SK-N-SH treated with all-trans-retinoic acid at 6 μM for 48 hours (cell line): ENCODE data around the gene ADD3.

ENCODE experiments used
- ATAC-seq: fragments of 200-7000 bp; cut with Tn5 transposase; 3 replicates; pipeline ENCODE4 v1.9.1; 2020; ENCODE audit warnings: mild to moderate bottlenecking, moderate library complexity
- CSDC2 ChIP-seq: fragments of 250-450 bp; sonication (Bioruptor Pico); IDR thresholded peaks from 2 replicates; pipeline ENCODE4 v1.5.0; 2020; ENCODE audit warnings: mild to moderate bottlenecking, moderate library complexity
- ESRRG ChIP-seq: fragments of 250-450 bp; sonication (Bioruptor Pico); IDR thresholded peaks from 2 replicates; pipeline ENCODE4 v1.6.1; 2021; ENCODE audit warnings: mild to moderate bottlenecking
- GLIS3 ChIP-seq: fragments of 250-450 bp; sonication (Bioruptor Pico); IDR thresholded peaks from 2 replicates; pipeline ENCODE4 v1.5.0; 2020; ENCODE audit warnings: mild to moderate bottlenecking, moderate library complexity
- ISL1 ChIP-seq: fragments of 250-450 bp; sonication (Bioruptor Pico); IDR thresholded peaks from 2 replicates; pipeline ENCODE4 v2.1.2; 2022; ENCODE audit warnings: mild to moderate bottlenecking, moderate library complexity
- PPARA ChIP-seq: fragments of 250-450 bp; sonication (Bioruptor Pico); IDR thresholded peaks from 2 replicates; pipeline ENCODE4 v1.5.0; 2020; ENCODE audit warnings: mild to moderate bottlenecking, borderline replicate concordance
- RARB ChIP-seq: fragments of 250-450 bp; sonication (Bioruptor Pico); IDR thresholded peaks from 2 replicates; pipeline ENCODE4 v1.8.0; 2021; ENCODE audit warnings: mild to moderate bottlenecking, moderate library complexity
- TCF4 ChIP-seq: fragments of 250-450 bp; sonication (Bioruptor Pico); IDR thresholded peaks from 2 replicates; pipeline ENCODE4 v1.8.0; 2021; ENCODE audit warnings: mild to moderate bottlenecking, moderate library complexity, borderline replicate concordance
- TOX ChIP-seq: fragments of 250-450 bp; sonication (Bioruptor Pico); IDR thresholded peaks from 2 replicates; pipeline ENCODE4 v1.8.0; 2021; ENCODE audit warnings: mild to moderate bottlenecking, moderate library complexity, borderline replicate concordance
- TSHZ2 ChIP-seq: fragments of 250-450 bp; sonication (Bioruptor Pico); IDR thresholded peaks from 2 replicates; pipeline ENCODE4 v1.5.0; 2020; ENCODE audit warnings: mild to moderate bottlenecking, moderate library complexity
- ZC3H10 ChIP-seq: fragments of 250-450 bp; sonication (Bioruptor Pico); IDR thresholded peaks from 2 replicates; pipeline ENCODE4 v1.5.1; 2021; ENCODE audit warnings: mild to moderate bottlenecking, moderate library complexity
- ZFP3 ChIP-seq: fragments of 250-450 bp; sonication (Bioruptor Pico); IDR thresholded peaks from 2 replicates; pipeline ENCODE4 v1.5.0; 2020; ENCODE audit warnings: mild to moderate bottlenecking, moderate library complexity
- ZFP30 ChIP-seq: fragments of 450-650 bp; formaldehyde crosslinking; IDR thresholded peaks from 2 replicates; pipeline ENCODE4 v1.5.0; 2022; ENCODE audit warnings: mild to moderate bottlenecking, moderate library complexity
- ZNF565 ChIP-seq: fragments of 450-650 bp; formaldehyde crosslinking; conservative IDR thresholded peaks from 2 replicates; pipeline ENCODE4 v1.5.0; 2020; ENCODE audit warnings: low read depth, mild to moderate bottlenecking, moderate library complexity
- ZNF70 ChIP-seq: fragments of 450-650 bp; formaldehyde crosslinking; IDR thresholded peaks from 2 replicates; pipeline ENCODE4 v1.5.0; 2020; ENCODE audit warnings: mild to moderate bottlenecking, moderate library complexity
- TF ChIP-seq, protein P1 (sequence below): fragments of 250-450 bp; sonication (Bioruptor Pico); IDR thresholded peaks from 2 replicates; pipeline ENCODE4 v1.8.0; 2020; ENCODE audit warnings: mild to moderate bottlenecking, moderate library complexity, borderline replicate concordance
- TF ChIP-seq, protein P2 (sequence below): fragments of 250-450 bp; sonication (Bioruptor Pico); IDR thresholded peaks from 2 replicates; pipeline ENCODE4 v1.5.1; 2021; ENCODE audit warnings: mild to moderate bottlenecking, moderate library complexity
- TF ChIP-seq, protein P3 (sequence below): fragments of 250-450 bp; sonication (Bioruptor Pico); IDR thresholded peaks from 2 replicates; pipeline ENCODE4 v1.8.0; 2021; ENCODE audit warnings: low read depth, mild to moderate bottlenecking, moderate library complexity, borderline replicate concordance

ADD3 gene

GRCh38 chr10:110052916-110053315 lies 45.1 kb downstream of the ADD3 start:
- no peak for ATAC-seq
- TF ChIP-seq ISL1 (CRISPR knock-in tag) (no peak), TOX (CRISPR knock-in tag) (no peak), RARB (CRISPR knock-in tag) (no peak), TCF4 (CRISPR knock-in tag) (no peak), PPARA (no peak), ZFP3 (CRISPR knock-in tag) (no peak), ZC3H10 (CRISPR knock-in tag) (no peak), CSDC2 (CRISPR knock-in tag) (no peak), ESRRG (CRISPR knock-in tag) (no peak), ZNF565 (CRISPR knock-in tag) (no peak)

DNA sequence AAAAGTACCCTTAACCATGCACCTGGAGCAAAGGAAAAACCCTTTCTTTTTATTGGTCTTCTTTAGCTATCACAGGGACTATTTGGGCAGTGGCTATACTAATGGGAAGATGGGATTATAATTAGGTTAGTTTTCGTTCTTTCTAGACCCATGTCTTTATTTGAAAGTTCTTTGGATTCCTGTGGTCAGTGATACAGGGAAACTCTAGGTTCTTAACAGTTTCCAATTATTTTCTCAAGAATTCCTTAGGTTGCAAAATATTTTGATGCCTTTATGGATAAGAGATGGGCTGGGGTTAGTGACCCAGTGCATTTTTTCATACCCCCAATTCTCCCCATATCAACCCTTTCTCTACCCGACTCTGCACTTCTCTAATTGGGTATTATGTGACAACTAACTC lies 49.0 kb downstream of the ADD3 start:
- ATAC-seq, result peak; percentile 91
- TF ChIP-seq ISL1 (CRISPR knock-in tag) (peak; percentile 90), GLIS3 (peak; percentile 67; the same call in 1 of the 2 replicates), TSHZ2 (no peak)
- TF ChIP-seq, protein P1, sequence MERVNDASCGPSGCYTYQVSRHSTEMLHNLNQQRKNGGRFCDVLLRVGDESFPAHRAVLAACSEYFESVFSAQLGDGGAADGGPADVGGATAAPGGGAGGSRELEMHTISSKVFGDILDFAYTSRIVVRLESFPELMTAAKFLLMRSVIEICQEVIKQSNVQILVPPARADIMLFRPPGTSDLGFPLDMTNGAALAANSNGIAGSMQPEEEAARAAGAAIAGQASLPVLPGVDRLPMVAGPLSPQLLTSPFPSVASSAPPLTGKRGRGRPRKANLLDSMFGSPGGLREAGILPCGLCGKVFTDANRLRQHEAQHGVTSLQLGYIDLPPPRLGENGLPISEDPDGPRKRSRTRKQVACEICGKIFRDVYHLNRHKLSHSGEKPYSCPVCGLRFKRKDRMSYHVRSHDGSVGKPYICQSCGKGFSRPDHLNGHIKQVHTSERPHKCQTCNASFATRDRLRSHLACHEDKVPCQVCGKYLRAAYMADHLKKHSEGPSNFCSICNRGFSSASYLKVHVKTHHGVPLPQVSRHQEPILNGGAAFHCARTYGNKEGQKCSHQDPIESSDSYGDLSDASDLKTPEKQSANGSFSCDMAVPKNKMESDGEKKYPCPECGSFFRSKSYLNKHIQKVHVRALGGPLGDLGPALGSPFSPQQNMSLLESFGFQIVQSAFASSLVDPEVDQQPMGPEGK (CRISPR knock-in tag), result peak; percentile 63; the same call in 1 of the 2 replicates

DNA sequence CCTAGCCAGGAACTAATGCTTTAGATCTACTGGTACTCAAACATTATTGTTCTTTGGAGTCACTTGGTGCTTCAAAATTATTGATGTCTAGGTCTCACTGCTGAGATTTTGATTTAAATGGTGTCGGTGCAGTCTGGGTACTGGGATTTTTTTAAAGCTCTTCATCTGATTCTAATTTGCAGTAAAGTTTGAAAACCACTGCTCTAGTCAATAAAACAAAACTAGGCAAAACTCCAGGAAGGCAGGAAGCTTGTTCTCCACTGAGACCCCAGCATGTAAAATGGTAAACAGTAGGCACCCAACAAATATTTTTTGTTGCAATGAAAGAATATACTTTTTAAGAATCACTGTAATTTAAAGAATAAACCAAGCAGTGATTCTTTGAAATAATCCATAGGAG lies 49.7 kb downstream of the ADD3 start:
- TF ChIP-seq ISL1 (CRISPR knock-in tag) (no peak), ZFP3 (CRISPR knock-in tag) (no peak), ZFP30 (no peak), ZNF70 (CRISPR knock-in tag) (no peak)
- TF ChIP-seq, protein P2, sequence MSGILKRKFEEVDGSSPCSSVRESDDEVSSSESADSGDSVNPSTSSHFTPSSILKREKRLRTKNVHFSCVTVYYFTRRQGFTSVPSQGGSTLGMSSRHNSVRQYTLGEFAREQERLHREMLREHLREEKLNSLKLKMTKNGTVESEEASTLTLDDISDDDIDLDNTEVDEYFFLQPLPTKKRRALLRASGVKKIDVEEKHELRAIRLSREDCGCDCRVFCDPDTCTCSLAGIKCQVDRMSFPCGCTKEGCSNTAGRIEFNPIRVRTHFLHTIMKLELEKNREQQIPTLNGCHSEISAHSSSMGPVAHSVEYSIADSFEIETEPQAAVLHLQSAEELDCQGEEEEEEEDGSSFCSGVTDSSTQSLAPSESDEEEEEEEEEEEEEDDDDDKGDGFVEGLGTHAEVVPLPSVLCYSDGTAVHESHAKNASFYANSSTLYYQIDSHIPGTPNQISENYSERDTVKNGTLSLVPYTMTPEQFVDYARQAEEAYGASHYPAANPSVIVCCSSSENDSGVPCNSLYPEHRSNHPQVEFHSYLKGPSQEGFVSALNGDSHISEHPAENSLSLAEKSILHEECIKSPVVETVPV (CRISPR knock-in tag), result no peak
- TF ChIP-seq, protein P3, sequence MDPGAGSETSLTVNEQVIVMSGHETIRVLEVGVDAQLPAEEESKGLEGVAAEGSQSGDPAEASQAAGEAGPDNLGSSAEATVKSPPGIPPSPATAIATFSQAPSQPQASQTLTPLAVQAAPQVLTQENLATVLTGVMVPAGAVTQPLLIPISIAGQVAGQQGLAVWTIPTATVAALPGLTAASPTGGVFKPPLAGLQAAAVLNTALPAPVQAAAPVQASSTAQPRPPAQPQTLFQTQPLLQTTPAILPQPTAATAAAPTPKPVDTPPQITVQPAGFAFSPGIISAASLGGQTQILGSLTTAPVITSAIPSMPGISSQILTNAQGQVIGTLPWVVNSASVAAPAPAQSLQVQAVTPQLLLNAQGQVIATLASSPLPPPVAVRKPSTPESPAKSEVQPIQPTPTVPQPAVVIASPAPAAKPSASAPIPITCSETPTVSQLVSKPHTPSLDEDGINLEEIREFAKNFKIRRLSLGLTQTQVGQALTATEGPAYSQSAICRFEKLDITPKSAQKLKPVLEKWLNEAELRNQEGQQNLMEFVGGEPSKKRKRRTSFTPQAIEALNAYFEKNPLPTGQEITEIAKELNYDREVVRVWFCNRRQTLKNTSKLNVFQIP, result no peak
- ATAC-seq, result peak; percentile 18

GRCh38 chr10:110058212-110058611 lies 50.4 kb downstream of the ADD3 start:
- ATAC-seq, result no peak
- TF ChIP-seq CSDC2 (CRISPR knock-in tag), result no peak
- TF ChIP-seq ZNF565 (CRISPR knock-in tag), result no peak
- TF ChIP-seq ZNF70 (CRISPR knock-in tag), result no peak
- TF ChIP-seq, protein P1 (CRISPR knock-in tag), result no peak
- no peak for TF ChIP-seq ISL1 (CRISPR knock-in tag)
- no peak for TF ChIP-seq RARB (CRISPR knock-in tag)
- TF ChIP-seq ZC3H10 (CRISPR knock-in tag), result no peak
- TF ChIP-seq PPARA, result no peak
- TF ChIP-seq TOX (CRISPR knock-in tag), result no peak
- no peak for TF ChIP-seq GLIS3
